Activated CD8-positive, alpha-beta T cell treated with anti-CD3 and anti-CD28 coated beads, Interleukin-2, amount 10 ng/mL, durations not matched to agents 7 days and 5 days (primary cell): Measurements from ENCODE around the gene TNPO2. TPM values are rescaled to one million over a fixed set of nuclear protein-coding genes. Genes with fewer than 3 reads are reported as not detected.

Experiments
- ATAC-seq: fragments of 150-1000 bp; cut with Tn5 transposase; one replicate; pipeline ENCODE4 v1.10.0; 2021; ENCODE audit warnings: moderate library complexity
- CTCF ChIA-PET: fragments of 350-600 bp; sonication (Branson Sonifier 250); formaldehyde crosslinking; loops from one replicate; lab custom pipeline; 2021; ENCODE audit warnings: antibody characterized with exemption; lab: Charles Lee
- POLR2A ChIA-PET: fragments of 350-600 bp; sonication (Branson Sonifier 250); formaldehyde crosslinking; loops from one replicate; lab custom pipeline; 2021; ENCODE audit warnings: antibody characterized with exemption; lab: Charles Lee
- DNase-seq: peaks from one replicate; pipeline ENCODE4 v3.0.0-alpha.2; 2020
- H3K27ac Mint-ChIP-seq: one replicate; pipeline ENCODE4 v1.8.0; 2021; ENCODE audit warnings: mild to moderate bottlenecking, mixed read lengths
- H3K27me3 Mint-ChIP-seq: one replicate; pipeline ENCODE4 v1.8.0; 2021; ENCODE audit warnings: low read depth, mixed read lengths
- H3K36me3 Mint-ChIP-seq: one replicate; pipeline ENCODE4 v1.8.0; 2021; ENCODE audit warnings: low read depth, mixed read lengths
- H3K4me1 Mint-ChIP-seq: one replicate; pipeline ENCODE4 v1.8.0; 2021; ENCODE audit warnings: low read depth, mixed read lengths
- H3K4me3 Mint-ChIP-seq: one replicate; pipeline ENCODE4 v1.8.0; 2021; ENCODE audit warnings: mild to moderate bottlenecking, mixed read lengths
- H3K9me3 Mint-ChIP-seq: one replicate; pipeline ENCODE4 v1.8.0; 2022; ENCODE audit warnings: mixed read lengths; ENCODE audit not compliant: insufficient read depth
- total RNA-seq, 2 experiments: library from RNA; stranded (reverse); gene quantifications; one replicate each; pipeline ENCODE4 v1.2.3, GENCODE V29; 2021

The TNPO2 gene
- total RNA-seq, 2 experiments from 2014 or later: 84.3 to 93.1 TPM

- H3K27ac Mint-ChIP-seq: peak overlapping the region; percentile 78
- DNase-seq (peak; percentile 43), ATAC-seq (peak; percentile 9)
- H3K9me3 Mint-ChIP-seq: no peaks in the 10 kb centered on the region
- ChIA-PET POLR2A (interaction anchor here (0.6 to 1.0 kb wide), 4 partner anchors 26 to 272 kb away, joined by 3 read pairs; no protein-coding TSS in a partner anchor), CTCF (interaction anchor here (0.6 to 2.2 kb wide), 5 partner anchors 22 to 102 kb away, joined by 3 to 10 read pairs (median 3); no protein-coding TSS in a partner anchor)
- no peaks in the 10 kb centered on the region for H3K27me3 Mint-ChIP-seq
- peaks cover 49% of the 10 kb centered on the region for H3K4me1 Mint-ChIP-seq
- H3K36me3 Mint-ChIP-seq: peaks cover 47% of the 10 kb centered on the region
- peak overlapping the region; percentile 86 for H3K4me3 Mint-ChIP-seq
Measured at GRCh38 chr19:12665671-12666264, 58.0 kb downstream of the TNPO2 start.

GRCh38 chr19:12665281-12665573 lies 58.5 kb downstream of the TNPO2 start:
- Mint-ChIP-seq H3K4me1 (peaks cover 43% of the 10 kb centered on the region), H3K4me3 (peak overlapping the region; percentile 86), H3K36me3 (peaks cover 47% of the 10 kb centered on the region), H3K27me3 (no peaks in the 10 kb centered on the region), H3K27ac (peak overlapping the region; percentile 78), H3K9me3 (no peaks in the 10 kb centered on the region)
- POLR2A ChIA-PET: no interaction called here
- ATAC-seq: peak; percentile 27
- CTCF ChIA-PET: interaction anchor here (1.5 to 2.2 kb wide), 3 partner anchors 26 to 101 kb away, joined by 3 to 10 read pairs (median 9); no protein-coding TSS in a partner anchor
- peak; percentile 82 for DNase-seq

GRCh38 chr19:12664406-12665280 lies 59.1 kb downstream of the TNPO2 start:
- Mint-ChIP-seq H3K27ac (peak overlapping the region; percentile 78), H3K27me3 (no peaks in the 10 kb centered on the region), H3K9me3 (no peaks in the 10 kb centered on the region), H3K4me3 (peak overlapping the region; percentile 86), H3K36me3 (peaks cover 46% of the 10 kb centered on the region), H3K4me1 (peaks cover 40% of the 10 kb centered on the region)
- DNase-seq (no peak), ATAC-seq (no peak)
- CTCF ChIA-PET: interaction anchor here (1.6 kb wide), 1 partner anchor 51 kb away, joined by 3 read pairs; no protein-coding TSS in a partner anchor
- POLR2A ChIA-PET: no interaction called here

- ChIA-PET POLR2A (no interaction called here), CTCF (interaction anchor here (0.6 kb wide), 1 partner anchor 1772 kb away, joined by 3 read pairs; no protein-coding TSS in a partner anchor)
- Mint-ChIP-seq H3K4me1 (peaks cover 22% of the 10 kb centered on the region), H3K27ac (no peak overlapping the region), H3K36me3 (peaks cover 57% of the 10 kb centered on the region), H3K27me3 (no peaks in the 10 kb centered on the region), H3K9me3 (no peaks in the 10 kb centered on the region), H3K4me3 (no peak overlapping the region)
- DNase-seq (no peak), ATAC-seq (no peak)
Measured at GRCh38 chr19:12660980-12661379, 62.8 kb downstream of the TNPO2 start.

GRCh38 chr19:12657966-12658365 lies 65.8 kb downstream of the TNPO2 start:
- ATAC-seq (no peak), DNase-seq (no peak)
- H3K9me3 Mint-ChIP-seq: no peaks in the 10 kb centered on the region
- H3K36me3 Mint-ChIP-seq: peaks cover 48% of the 10 kb centered on the region
- H3K4me3 Mint-ChIP-seq: no peak overlapping the region
- ChIA-PET POLR2A (no interaction called here), CTCF (interaction anchor here (1.3 kb wide), 1 partner anchor 18 kb away, joined by 3 read pairs; no protein-coding TSS in a partner anchor)
- no peaks in the 10 kb centered on the region for H3K4me1 Mint-ChIP-seq
- H3K27me3 Mint-ChIP-seq: no peaks in the 10 kb centered on the region
- H3K27ac Mint-ChIP-seq: no peak overlapping the region

- Mint-ChIP-seq H3K27me3 (no peaks in the 10 kb centered on the region), H3K4me1 (no peaks in the 10 kb centered on the region), H3K27ac (no peak overlapping the region), H3K9me3 (no peaks in the 10 kb centered on the region), H3K4me3 (no peak overlapping the region), H3K36me3 (peaks cover 50% of the 10 kb centered on the region)
- ChIA-PET CTCF (interaction anchor here (1.3 to 1.4 kb wide), 2 partner anchors 15 to 17 kb away, joined by 3 read pairs; no protein-coding TSS in a partner anchor), POLR2A (no interaction called here)
- DNase-seq: no peak
- peak; percentile 35 for ATAC-seq
Measured at GRCh38 chr19:12656899-12657571, 66.7 kb downstream of the TNPO2 start.

- ATAC-seq (no peak), DNase-seq (no peak)
- ChIA-PET POLR2A (no interaction called here), CTCF (no interaction called here)
- H3K9me3 Mint-ChIP-seq: no peaks in the 10 kb centered on the region
- H3K4me1 Mint-ChIP-seq: no peaks in the 10 kb centered on the region
- no peak overlapping the region for H3K27ac Mint-ChIP-seq
- H3K27me3 Mint-ChIP-seq: no peaks in the 10 kb centered on the region
- no peak overlapping the region for H3K4me3 Mint-ChIP-seq
- peaks cover 52% of the 10 kb centered on the region for H3K36me3 Mint-ChIP-seq
Measured at GRCh38 chr19:12655546-12655945, 68.2 kb downstream of the TNPO2 start.

- POLR2A ChIA-PET: no interaction called here
- Mint-ChIP-seq H3K36me3 (peaks cover 51% of the 10 kb centered on the region), H3K27ac (no peak overlapping the region), H3K4me3 (no peak overlapping the region), H3K9me3 (no peaks in the 10 kb centered on the region), H3K27me3 (no peaks in the 10 kb centered on the region), H3K4me1 (peaks cover 5% of the 10 kb centered on the region)
- DNase-seq: no peak
- ATAC-seq: no peak
- CTCF ChIA-PET: no interaction called here
Measured at GRCh38 chr19:12652219-12652618, 71.5 kb downstream of the TNPO2 start.

GRCh38 chr19:12649941-12650340 lies 73.8 kb downstream of the TNPO2 start:
- ChIA-PET CTCF (no interaction called here), POLR2A (no interaction called here)
- H3K27ac Mint-ChIP-seq: no peak overlapping the region
- H3K4me1 Mint-ChIP-seq: peaks cover 9% of the 10 kb centered on the region
- H3K27me3 Mint-ChIP-seq: no peaks in the 10 kb centered on the region
- no peak for DNase-seq
- peaks cover 39% of the 10 kb centered on the region for H3K36me3 Mint-ChIP-seq
- H3K9me3 Mint-ChIP-seq: no peaks in the 10 kb centered on the region
- H3K4me3 Mint-ChIP-seq: no peak overlapping the region
- no peak for ATAC-seq
